ENCODE measurements around the gene MAP3K9.
A peak's percentile ranks its signal among the peaks of the same experiment; 100 is the strongest.

The MAP3K9 gene

DNA sequence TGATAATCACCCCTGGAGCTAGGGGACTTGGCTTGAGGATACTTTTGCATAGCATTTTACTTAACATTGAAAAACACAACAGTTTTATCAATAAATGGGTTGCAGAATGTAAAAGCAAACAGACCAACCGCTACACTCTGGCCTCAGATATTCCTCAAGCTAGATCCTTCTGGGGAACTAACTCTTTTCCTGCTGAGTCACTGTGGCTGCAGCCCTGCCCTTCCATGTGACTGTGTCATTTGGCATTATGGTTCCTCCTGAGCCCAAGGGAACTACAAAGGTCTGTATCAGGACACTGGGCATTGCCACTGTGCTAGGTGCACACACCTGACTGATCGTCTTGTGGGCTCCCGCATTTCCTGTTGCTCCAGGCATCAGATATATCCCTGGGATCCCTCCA lies 111.0 kb downstream of the MAP3K9 start:
- peak; percentile 23 for DNase-seq (ENCODE audit: low read depth)

DNA sequence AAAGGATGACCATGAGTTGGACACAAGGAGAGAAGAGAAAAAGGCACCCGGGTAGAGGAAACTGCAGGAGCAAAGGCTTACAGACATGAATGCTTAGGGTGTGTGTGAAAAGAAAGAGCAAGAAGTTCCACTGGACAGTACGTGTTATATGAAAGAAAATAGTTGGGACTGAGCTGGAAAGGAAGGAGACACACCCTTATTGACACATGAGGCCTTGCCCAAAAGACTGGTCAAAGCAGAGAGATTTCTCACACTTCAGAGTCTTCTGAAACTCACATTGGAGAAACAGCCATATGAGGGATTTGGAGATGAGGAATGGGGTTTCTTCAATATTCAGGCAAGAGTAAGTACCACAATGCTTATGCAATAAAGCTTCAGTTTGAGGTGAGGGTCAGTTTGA lies 111.6 kb downstream of the MAP3K9 start:
- DNase-seq (ENCODE audit: low read depth) = no peak

DNA sequence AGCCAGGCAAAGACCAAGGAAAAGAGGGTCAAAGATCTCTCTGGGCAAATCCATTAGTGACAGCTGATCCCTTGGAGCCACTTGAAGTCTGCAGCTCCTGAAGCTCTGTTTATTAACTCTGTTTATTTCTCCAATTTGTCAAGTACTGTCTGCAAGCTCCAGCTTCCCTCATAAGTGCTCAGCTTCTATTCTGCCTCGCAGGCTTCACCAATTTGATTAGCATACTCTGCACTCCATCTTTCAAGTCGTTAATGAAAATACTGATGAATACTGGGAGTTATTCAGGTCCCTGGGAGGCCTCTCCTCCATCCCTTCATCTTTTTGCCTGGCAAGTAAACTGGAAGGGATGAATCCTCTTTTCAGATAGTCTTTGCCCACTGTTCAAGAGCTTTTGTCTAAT lies 113.3 kb downstream of the MAP3K9 start:
- no peak for DNase-seq (ENCODE audit: low read depth)

DNA sequence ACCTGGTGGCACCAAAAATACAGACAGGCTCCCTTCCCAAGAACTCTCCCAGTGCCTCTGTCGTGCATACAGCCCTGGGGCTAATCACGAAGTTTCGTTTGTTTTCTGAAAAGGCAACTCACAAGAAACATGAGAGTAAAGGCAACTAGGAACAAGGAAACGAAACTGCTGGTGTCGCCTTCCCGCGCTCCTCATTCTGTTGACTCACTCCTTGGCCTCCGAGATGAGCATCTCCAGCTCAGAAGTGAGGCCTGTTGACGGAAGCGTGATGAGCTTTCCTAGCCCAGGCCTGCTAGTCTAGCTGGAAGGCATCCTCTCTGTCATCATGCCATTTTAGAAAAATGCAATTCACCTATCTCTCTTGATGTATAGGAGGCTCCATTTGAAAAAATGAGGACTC lies 117.1 kb downstream of the MAP3K9 start:
- DNase-seq (ENCODE audit: low read depth) = no peak

DNA sequence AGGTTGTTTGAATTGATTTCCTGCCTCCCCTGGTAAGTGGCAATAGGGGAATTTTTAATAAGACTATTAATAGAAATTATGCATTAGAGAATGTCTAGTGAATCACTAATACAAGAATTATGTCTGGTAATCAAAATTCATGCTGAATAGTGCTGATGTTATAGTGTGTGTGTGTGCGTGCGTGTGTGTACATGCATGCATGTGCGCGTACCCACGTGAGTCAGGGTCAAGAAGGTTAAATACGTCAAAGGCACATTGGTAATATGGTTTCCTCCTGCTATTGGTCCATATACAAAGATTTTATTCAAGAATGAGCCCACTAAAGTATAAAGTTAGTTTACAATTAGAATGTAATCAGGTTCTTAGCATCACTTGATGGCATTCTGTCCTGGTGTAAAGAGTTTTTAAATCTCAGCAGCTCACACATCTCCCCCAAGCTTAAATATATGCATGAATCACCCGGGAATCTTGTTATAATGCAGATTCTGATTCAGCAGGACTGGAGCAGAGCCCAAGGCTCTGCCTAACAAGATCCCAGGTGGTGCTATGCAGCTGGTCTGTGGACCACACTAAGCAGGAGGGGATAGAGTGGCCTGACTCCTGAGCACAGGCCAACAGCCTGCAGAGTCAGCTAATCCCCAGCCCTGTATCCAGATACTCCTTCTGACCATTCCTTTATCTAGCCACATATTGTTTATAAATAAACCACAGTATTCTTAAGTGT lies 123.7 kb downstream of the MAP3K9 start:
- DNase-seq (ENCODE audit: low read depth) = no peak

DNA sequence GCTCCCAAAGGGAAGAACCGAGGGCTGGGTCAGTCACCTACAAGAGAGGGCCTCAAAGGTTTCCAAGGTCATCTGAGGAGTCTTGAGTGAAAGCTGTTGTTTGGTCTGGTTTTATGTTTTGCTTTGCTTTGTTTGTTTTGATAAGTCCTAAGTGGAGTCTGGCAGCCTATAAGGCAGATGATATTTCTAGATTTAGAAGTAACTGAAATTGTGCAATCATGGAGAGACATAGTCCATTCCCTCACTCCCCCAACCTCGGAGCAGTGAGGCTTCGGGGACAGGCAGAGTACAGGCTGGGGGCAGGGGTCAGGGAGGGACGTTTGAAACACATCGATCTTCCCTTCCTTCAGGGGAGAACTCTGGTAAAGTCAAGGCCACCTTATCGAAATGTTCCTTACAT lies 125.3 kb downstream of the MAP3K9 start:
- DNase-seq (ENCODE audit: low read depth) = no peak

DNA sequence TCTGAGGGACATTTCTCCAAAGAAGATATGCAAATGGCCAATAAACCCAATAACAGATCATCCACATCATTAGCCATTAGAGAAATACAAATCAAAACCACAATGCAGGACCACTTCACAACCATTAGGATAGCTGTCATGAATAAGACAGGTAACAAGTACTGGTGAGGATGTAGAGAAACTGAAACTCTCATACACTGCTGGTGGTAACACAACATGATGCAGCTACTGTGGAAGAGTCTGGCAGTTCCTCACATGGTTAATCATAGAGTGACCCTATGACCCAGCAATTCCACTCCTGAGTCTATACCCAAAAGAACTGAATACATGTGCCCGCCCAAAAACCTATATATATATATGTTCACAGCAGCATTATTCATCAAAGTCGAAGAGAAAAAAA lies 128.6 kb downstream of the MAP3K9 start:
- DNase-seq (ENCODE audit: low read depth) = no peak

DNA sequence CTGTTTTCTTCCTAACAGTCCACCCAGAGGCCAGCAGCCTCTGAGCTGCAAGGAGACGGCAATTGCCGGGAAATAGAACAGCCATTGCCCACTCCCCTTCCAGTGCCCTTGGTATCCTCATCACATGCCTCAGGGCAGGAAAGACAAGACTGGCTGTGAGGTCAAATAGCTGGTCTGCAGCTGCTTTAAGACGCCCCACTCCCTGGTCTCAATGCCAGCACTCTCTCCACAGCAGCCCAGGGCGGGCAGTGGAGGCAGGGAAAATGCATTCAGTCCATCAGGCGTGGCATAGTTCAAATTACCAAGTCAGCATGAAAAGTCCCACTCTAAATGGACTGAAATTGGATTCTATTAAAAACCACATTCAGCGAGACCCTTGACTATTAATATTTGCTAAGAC lies 132.0 kb downstream of the MAP3K9 start:
- no peak for DNase-seq (ENCODE audit: low read depth)
